ENCODE data around the gene KDM7A. TPM values are rescaled to one million over a fixed set of nuclear protein-coding genes. Genes with fewer than 3 reads are reported as not detected.

KDM7A gene
- total RNA-seq, 2 experiments from 2014 or later = 3.3 TPM

DNA sequence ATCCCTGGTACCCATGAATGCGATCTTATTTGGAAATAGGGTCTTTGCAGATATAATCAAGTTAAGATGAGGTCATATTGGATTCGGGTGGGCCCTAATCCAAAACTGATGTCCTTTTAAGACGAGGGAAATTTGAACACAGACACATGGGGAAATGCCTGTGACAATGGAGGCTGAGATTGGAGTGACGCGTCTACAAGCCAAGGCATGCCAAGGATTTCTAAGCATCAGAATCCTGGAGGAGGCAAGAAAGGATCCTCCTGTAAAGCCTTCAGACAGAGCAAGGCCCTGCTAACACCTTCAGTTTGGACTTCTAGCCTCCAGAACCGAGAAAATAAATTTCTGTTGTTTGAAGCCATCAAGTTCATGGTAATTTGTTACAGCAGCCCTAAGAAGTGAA lies 132.5 kb downstream of the KDM7A start:
- Histone ChIP-seq H3K4me1 (ENCODE audit: insufficient read depth, low read length, poor library complexity, severe bottlenecking) (no peaks in the 10 kb centered on the region), H3K79me2 (ENCODE audit: insufficient read depth, low read depth, low read length) (no peaks in the 10 kb centered on the region), H3K36me3 (ENCODE audit: insufficient read depth, low read length) (no peaks in the 10 kb centered on the region), H3K9me2 (ENCODE audit: insufficient read depth, low read length) (no peaks in the 10 kb centered on the region), H3K4me2 (ENCODE audit: low read length) (no peak overlapping the region), H2AFZ (ENCODE audit: low read length) (no peak overlapping the region), H3K9me3 (ENCODE audit: low read length) (no peaks in the 10 kb centered on the region), H3K27ac (ENCODE audit: low read depth, low read length, poor library complexity, severe bottlenecking) (no peak overlapping the region), H3K4me3 (ENCODE audit: low read depth, low read length, poor library complexity, severe bottlenecking) (no peak overlapping the region), H4K20me1 (ENCODE audit: insufficient read depth, low read length) (no peaks in the 10 kb centered on the region)
- CTCF ChIA-PET (ENCODE audit: unreplicated experiment) = no interaction called here
- intact Hi-C loops (cut with micrococcal nuclease; ENCODE audit: unreplicated experiment) = no loop called here
- BruUV-seq (replicated peaks) = no TSS peak
- TF ChIP-seq EZH2phosphoT487 (IDR thresholded peaks at IDR 0.05; ENCODE audit: borderline replicate concordance, low read depth, low read length) = no peak
- TF ChIP-seq, protein P1, sequence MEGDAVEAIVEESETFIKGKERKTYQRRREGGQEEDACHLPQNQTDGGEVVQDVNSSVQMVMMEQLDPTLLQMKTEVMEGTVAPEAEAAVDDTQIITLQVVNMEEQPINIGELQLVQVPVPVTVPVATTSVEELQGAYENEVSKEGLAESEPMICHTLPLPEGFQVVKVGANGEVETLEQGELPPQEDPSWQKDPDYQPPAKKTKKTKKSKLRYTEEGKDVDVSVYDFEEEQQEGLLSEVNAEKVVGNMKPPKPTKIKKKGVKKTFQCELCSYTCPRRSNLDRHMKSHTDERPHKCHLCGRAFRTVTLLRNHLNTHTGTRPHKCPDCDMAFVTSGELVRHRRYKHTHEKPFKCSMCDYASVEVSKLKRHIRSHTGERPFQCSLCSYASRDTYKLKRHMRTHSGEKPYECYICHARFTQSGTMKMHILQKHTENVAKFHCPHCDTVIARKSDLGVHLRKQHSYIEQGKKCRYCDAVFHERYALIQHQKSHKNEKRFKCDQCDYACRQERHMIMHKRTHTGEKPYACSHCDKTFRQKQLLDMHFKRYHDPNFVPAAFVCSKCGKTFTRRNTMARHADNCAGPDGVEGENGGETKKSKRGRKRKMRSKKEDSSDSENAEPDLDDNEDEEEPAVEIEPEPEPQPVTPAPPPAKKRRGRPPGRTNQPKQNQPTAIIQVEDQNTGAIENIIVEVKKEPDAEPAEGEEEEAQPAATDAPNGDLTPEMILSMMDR (conservative IDR thresholded peaks at IDR 0.05; ENCODE audit: low read length) = no peak
- no peak for DNase-seq (ENCODE audit: low spot score)
- POLR2A ChIA-PET = interaction anchor here (0.7 kb wide), 1 partner anchor 455 kb away, joined by 4 read pairs; no protein-coding TSS in a partner anchor

DNA sequence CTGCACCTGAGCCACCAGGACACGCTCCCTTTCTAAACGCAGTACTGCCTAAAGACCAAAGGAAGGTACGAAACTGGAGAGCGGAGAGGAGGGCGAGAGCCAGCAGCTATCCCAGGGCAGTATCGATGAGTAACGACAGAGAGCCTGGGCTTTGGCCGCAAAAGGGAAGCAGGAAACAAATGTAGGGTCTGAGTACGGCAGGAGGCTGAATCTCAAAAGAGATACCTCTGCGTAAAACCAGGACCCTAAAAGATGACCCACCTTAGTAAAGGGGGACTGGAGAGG lies 134.5 kb downstream of the KDM7A start:
- H3K36me3 ChIP-seq (ENCODE audit: insufficient read depth, low read length) = no peaks in the 10 kb centered on the region
- H4K20me1 ChIP-seq (ENCODE audit: insufficient read depth, low read length) = no peaks in the 10 kb centered on the region
- ChIA-PET CTCF (ENCODE audit: unreplicated experiment) (no interaction called here), POLR2A (interaction anchor here (1.0 kb wide), 1 partner anchor 12 kb away, joined by 3 read pairs; no protein-coding TSS in a partner anchor)
- DNase-seq (ENCODE audit: low spot score) = no peak
- H3K9me2 ChIP-seq (ENCODE audit: insufficient read depth, low read length) = no peaks in the 10 kb centered on the region
- H3K27ac ChIP-seq (ENCODE audit: low read depth, low read length, poor library complexity, severe bottlenecking) = no peak overlapping the region
- no peaks in the 10 kb centered on the region for H3K9me3 ChIP-seq (ENCODE audit: low read length)
- no peak overlapping the region for H2AFZ ChIP-seq (ENCODE audit: low read length)
- no peak for TF ChIP-seq EZH2phosphoT487 (IDR thresholded peaks at IDR 0.05; ENCODE audit: borderline replicate concordance, low read depth, low read length)
- TF ChIP-seq, protein P1 (conservative IDR thresholded peaks at IDR 0.05; ENCODE audit: low read length) = no peak
- no peaks in the 10 kb centered on the region for H3K79me2 ChIP-seq (ENCODE audit: insufficient read depth, low read depth, low read length)
- no peak overlapping the region for H3K4me3 ChIP-seq (ENCODE audit: low read depth, low read length, poor library complexity, severe bottlenecking)
- no peaks in the 10 kb centered on the region for H3K4me1 ChIP-seq (ENCODE audit: insufficient read depth, low read length, poor library complexity, severe bottlenecking)
- no TSS peak for BruUV-seq (replicated peaks)
- intact Hi-C loops (cut with micrococcal nuclease; ENCODE audit: unreplicated experiment) = no loop called here
- H3K4me2 ChIP-seq (ENCODE audit: low read length) = no peak overlapping the region

DNA sequence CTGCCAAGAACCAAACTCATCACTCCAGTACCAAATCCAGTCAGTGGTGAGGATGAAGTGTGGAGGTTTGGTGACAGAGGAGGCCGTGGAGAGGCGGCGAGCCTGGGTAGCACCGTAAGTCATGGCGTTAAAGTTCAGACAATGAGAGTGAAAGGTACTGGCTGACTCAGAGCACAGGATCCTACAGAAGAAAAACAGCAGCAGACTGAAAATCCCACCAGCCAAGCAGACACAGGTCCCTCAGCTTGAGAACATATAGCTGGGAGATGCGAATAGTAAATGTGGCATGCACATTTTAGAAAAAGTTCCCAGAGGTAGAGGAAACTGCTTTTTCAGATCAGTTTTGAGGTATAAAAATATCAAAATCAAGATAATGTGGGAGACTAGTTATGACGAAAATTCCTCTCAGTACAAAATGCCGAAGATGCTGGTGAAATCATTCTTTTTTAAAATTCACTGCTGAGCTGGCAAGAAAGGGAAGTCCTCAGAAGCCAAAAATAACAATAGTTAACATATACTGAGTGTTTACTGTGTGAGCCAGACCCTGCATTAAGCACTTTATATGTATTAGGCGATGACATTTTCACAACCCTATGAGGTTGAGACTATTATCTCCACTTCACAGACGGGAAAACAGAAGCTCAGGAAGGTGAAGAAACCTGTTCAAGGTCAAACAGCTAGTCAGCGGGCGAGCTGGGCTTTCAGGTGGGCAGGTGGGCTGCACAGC lies 135.0 kb downstream of the KDM7A start:
- H3K79me2 ChIP-seq (ENCODE audit: insufficient read depth, low read depth, low read length) = no peaks in the 10 kb centered on the region
- H3K9me3 ChIP-seq (ENCODE audit: low read length) = no peaks in the 10 kb centered on the region
- no peak overlapping the region for H2AFZ ChIP-seq (ENCODE audit: low read length)
- CTCF ChIA-PET (ENCODE audit: unreplicated experiment) = no interaction called here
- POLR2A ChIA-PET = interaction anchor here (1.0 kb wide), 1 partner anchor 12 kb away, joined by 3 read pairs; no protein-coding TSS in a partner anchor
- TF ChIP-seq EZH2phosphoT487 (IDR thresholded peaks at IDR 0.05; ENCODE audit: borderline replicate concordance, low read depth, low read length) = no peak
- TF ChIP-seq, protein P1 (conservative IDR thresholded peaks at IDR 0.05; ENCODE audit: low read length) = no peak
- H3K4me1 ChIP-seq (ENCODE audit: insufficient read depth, low read length, poor library complexity, severe bottlenecking) = no peaks in the 10 kb centered on the region
- H3K36me3 ChIP-seq (ENCODE audit: insufficient read depth, low read length) = no peaks in the 10 kb centered on the region
- H3K4me2 ChIP-seq (ENCODE audit: low read length) = no peak overlapping the region
- intact Hi-C loops (cut with micrococcal nuclease; ENCODE audit: unreplicated experiment) = no loop called here
- H3K9me2 ChIP-seq (ENCODE audit: insufficient read depth, low read length) = no peaks in the 10 kb centered on the region
- no peaks in the 10 kb centered on the region for H4K20me1 ChIP-seq (ENCODE audit: insufficient read depth, low read length)
- no peak for DNase-seq (ENCODE audit: low spot score)
- no TSS peak for BruUV-seq (replicated peaks)
- H3K27ac ChIP-seq (ENCODE audit: low read depth, low read length, poor library complexity, severe bottlenecking) = no peak overlapping the region
- no peak overlapping the region for H3K4me3 ChIP-seq (ENCODE audit: low read depth, low read length, poor library complexity, severe bottlenecking)

Data from OCI-LY7 (cell line).